H9 (cell line): ENCODE measurements around the gene NPAS3. TPM values are rescaled to one million over a fixed set of nuclear protein-coding genes. Genes with fewer than 3 reads are reported as not detected.

Experiments
- DNase-seq: peaks from one replicate; pipeline ENCODE4 v3.0.0-alpha.2; 2017
- H2AFZ ChIP-seq: one replicate; pipeline ENCODE4 v1.6.1; 2013; ENCODE audit warnings: mild to moderate bottlenecking, low read length, control low read depth, moderate library complexity
- H2AK5ac ChIP-seq: 2 replicates; pipeline ENCODE4 v1.6.1; 2013; ENCODE audit warnings: low read length, control low read depth, mixed read lengths; ENCODE audit not compliant: insufficient read length
- H2BK120ac ChIP-seq: one replicate; pipeline ENCODE4 v1.6.1; 2013; ENCODE audit warnings: low read depth, mild to moderate bottlenecking, low read length, control low read depth, inconsistent platforms; ENCODE audit not compliant: poor library complexity, severe bottlenecking
- H2BK12ac ChIP-seq: 2 replicates; pipeline ENCODE4 v1.6.1; 2013; ENCODE audit warnings: low read length, control low read depth, mixed read lengths, low read depth; ENCODE audit not compliant: insufficient read length
- H2BK15ac ChIP-seq: 2 replicates; pipeline ENCODE4 v1.6.1; 2013; ENCODE audit warnings: low read depth, low read length, control low read depth
- H2BK20ac ChIP-seq: one replicate; pipeline ENCODE4 v1.6.1; 2013; ENCODE audit warnings: low read depth, mild to moderate bottlenecking, low read length, control low read depth, inconsistent platforms; ENCODE audit not compliant: poor library complexity, severe bottlenecking
- H2BK5ac ChIP-seq: 2 replicates; pipeline ENCODE4 v1.6.1; 2013; ENCODE audit warnings: low read length, control low read depth, mixed read lengths; ENCODE audit not compliant: insufficient read length
- H3K14ac ChIP-seq: 2 replicates; pipeline ENCODE4 v1.6.1; 2013; ENCODE audit warnings: low read length, control low read depth; ENCODE audit not compliant: insufficient read depth
- H3K18ac ChIP-seq: 2 replicates; pipeline ENCODE4 v1.6.1; 2013; ENCODE audit warnings: low read depth, mild to moderate bottlenecking, mixed read lengths, low read length, control low read depth; ENCODE audit not compliant: insufficient read length
- H3K23ac ChIP-seq: 2 replicates; pipeline ENCODE4 v1.6.1; 2013; ENCODE audit warnings: low read length, control low read depth, mixed read lengths, low read depth; ENCODE audit not compliant: insufficient read length
- H3K23me2 ChIP-seq: 2 replicates; pipeline ENCODE4 v1.6.1; 2013; ENCODE audit warnings: low read depth, mild to moderate bottlenecking, mixed read lengths, low read length, control low read depth; ENCODE audit not compliant: insufficient read length, poor library complexity, severe bottlenecking
- H3K27ac ChIP-seq: 2 replicates; pipeline ENCODE4 v1.5.1; 2013; ENCODE audit warnings: low read length, control low read depth, mixed read lengths, low read depth; ENCODE audit not compliant: insufficient read length
- H3K27me3 ChIP-seq: 2 replicates; pipeline ENCODE4 v1.6.1; 2013; ENCODE audit warnings: low read length, control low read depth, inconsistent platforms; ENCODE audit not compliant: insufficient read depth
- H3K4ac ChIP-seq: 2 replicates; pipeline ENCODE4 v1.6.1; 2013; ENCODE audit warnings: low read depth, mild to moderate bottlenecking, control low read depth, inconsistent platforms, low read length, moderate library complexity
- H3K4me1 ChIP-seq: 2 replicates; pipeline ENCODE4 v1.6.1; 2013; ENCODE audit warnings: low read length, control low read depth, inconsistent platforms; ENCODE audit not compliant: insufficient read depth
- H3K4me2 ChIP-seq: 2 replicates; pipeline ENCODE4 v1.6.1; 2013; ENCODE audit warnings: low read length, control low read depth, mixed read lengths; ENCODE audit not compliant: insufficient read length, insufficient read depth
- H3K56ac ChIP-seq: 2 replicates; pipeline ENCODE4 v1.6.1; 2013; ENCODE audit warnings: low read depth, mild to moderate bottlenecking, mixed read lengths, low read length, control low read depth; ENCODE audit not compliant: insufficient read length
- H3K79me1 ChIP-seq: 2 replicates; pipeline ENCODE4 v1.6.1; 2013; ENCODE audit warnings: low read depth, mild to moderate bottlenecking, moderate library complexity, low read length, control low read depth, inconsistent platforms; ENCODE audit not compliant: insufficient read depth, poor library complexity, severe bottlenecking
- H3K79me2 ChIP-seq: 2 replicates; pipeline ENCODE4 v1.6.1; 2013; ENCODE audit warnings: low read length, control low read depth, inconsistent platforms; ENCODE audit not compliant: insufficient read depth
- H3K9ac ChIP-seq: 2 replicates; pipeline ENCODE4 v1.6.1; 2013; ENCODE audit warnings: low read length, control low read depth, mixed read lengths; ENCODE audit not compliant: insufficient read length; ENCODE audit errors: extremely low read depth
- H3K9me3 ChIP-seq: one replicate; pipeline ENCODE4 v1.6.1; 2013; ENCODE audit warnings: low read depth, low read length, inconsistent platforms; ENCODE audit not compliant: control insufficient read depth
- H3T11ph ChIP-seq: one replicate; pipeline ENCODE4 v1.6.1; 2013; ENCODE audit warnings: mild to moderate bottlenecking, low read length, control low read depth, inconsistent platforms
- H4K20me1 ChIP-seq: one replicate; pipeline ENCODE4 v1.6.1; 2013; ENCODE audit not compliant: control insufficient read depth, insufficient read length, insufficient read depth
- H4K5ac ChIP-seq: 2 replicates; pipeline ENCODE4 v1.6.1; 2013; ENCODE audit warnings: low read depth, mild to moderate bottlenecking, mixed read lengths, low read length, control low read depth; ENCODE audit not compliant: insufficient read length
- H4K8ac ChIP-seq: replicated peaks from 2 replicates; pipeline ENCODE4 v1.6.1; 2013; ENCODE audit warnings: low read length, control low read depth, mixed read lengths, low read depth; ENCODE audit not compliant: insufficient read length
- H4K91ac ChIP-seq: 2 replicates; pipeline ENCODE4 v1.6.1; 2013; ENCODE audit warnings: low read depth, mild to moderate bottlenecking, moderate library complexity, mixed read lengths, low read length, control low read depth; ENCODE audit not compliant: insufficient read length
- H3K27ac Mint-ChIP-seq, 3 experiments: 2 replicates in 2 of 3; 3 replicates in 1 of 3; pipeline ENCODE4 v1.8.0; 2020 to 2021; ENCODE audit warnings: mixed read lengths in 3 of 3, mild to moderate bottlenecking in 1 of 3, moderate library complexity in 1 of 3
- H3K27me3 Mint-ChIP-seq: 2 replicates; pipeline ENCODE4 v1.8.0; 2021; ENCODE audit warnings: low read depth, mild to moderate bottlenecking, moderate library complexity, mixed read lengths
- H3K36me3 Mint-ChIP-seq, 3 experiments: 2 replicates in 2 of 3; 3 replicates in 1 of 3; pipeline ENCODE4 v1.8.0; 2020 to 2021; ENCODE audit warnings: low read depth in 3 of 3, mixed read lengths in 3 of 3; ENCODE audit not compliant: insufficient read depth in 1 of 3
- H3K4me1 Mint-ChIP-seq, 2 experiments: 2 replicates each; pipeline ENCODE4 v1.8.0; 2020; ENCODE audit warnings: mixed read lengths in 2 of 2
- H3K4me3 Mint-ChIP-seq, 2 experiments: 2 replicates in 1 of 2; 3 replicates in 1 of 2; pipeline ENCODE4 v1.8.0; 2020 to 2021; ENCODE audit warnings: mild to moderate bottlenecking in 2 of 2, mixed read lengths in 2 of 2, moderate library complexity in 1 of 2
- H3K9me3 Mint-ChIP-seq, 2 experiments: 2 replicates in 1 of 2; 3 replicates in 1 of 2; pipeline ENCODE4 v1.8.0; 2020; ENCODE audit warnings: mild to moderate bottlenecking in 2 of 2, mixed read lengths in 2 of 2, moderate library complexity in 1 of 2
- CTCF ChIP-seq: fragments of 200-600 bp; sonication (generic); conservative IDR thresholded peaks from 3 replicates; pipeline ENCODE4 v1.8.0; 2021; ENCODE audit warnings: antibody characterized with exemption, mild to moderate bottlenecking
- WGBS: extraction: QIAGEN DNeasy Blood & Tissue Kit; methylation state at CpG from one replicate; pipeline ENCODE4 v1.1.7; 2013; ENCODE audit warnings: missing lambda C conversion rate, low lambda C conversion rate, mixed read lengths; ENCODE audit not compliant: insufficient read length; ENCODE audit errors: extremely low coverage; 5-methylcytosine and 5-hydroxymethylcytosine counted together
- total RNA-seq: library from RNA; stranded (reverse); gene quantifications from 2 replicates; pipeline ENCODE4 v1.2.1, GENCODE V29; 2021

NPAS3 gene
- total RNA-seq, 1 experiment from 2014 or later: 0.17 TPM

DNA sequence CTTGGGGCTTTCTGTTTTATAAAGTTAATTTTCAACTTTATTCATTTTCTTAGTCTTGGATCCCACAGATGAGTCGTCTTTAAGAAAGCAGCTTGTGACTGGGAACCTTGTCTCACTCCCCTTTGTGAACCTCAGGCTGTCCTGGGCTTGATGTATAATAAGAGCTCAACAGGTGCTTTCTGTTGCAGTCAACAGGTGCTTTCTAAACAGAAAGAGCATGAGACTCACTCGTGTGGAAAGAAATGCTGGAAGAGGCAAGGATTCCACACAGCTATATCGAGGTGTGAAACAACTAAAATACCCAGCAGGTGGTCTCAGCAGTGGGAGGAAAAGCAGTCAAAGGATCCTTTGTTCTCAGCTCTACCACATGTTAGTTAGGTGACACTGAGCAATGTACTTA, 613.3 kb downstream of the NPAS3 start:
- Histone ChIP-seq H2BK12ac (no peak overlapping the region), H2BK120ac (no peak overlapping the region), H2BK15ac (no peak overlapping the region), H3K79me1 (no peaks in the 10 kb centered on the region), H3K4me1 (0 out of 2 replicates have a peak, but pooled peaks cover 2% of the 10 kb centered on the region), H2AK5ac (no peak overlapping the region), H3K14ac (no peak overlapping the region), H4K5ac (no peak overlapping the region), H3K9me3 (no peaks in the 10 kb centered on the region), H4K20me1 (no peaks in the 10 kb centered on the region), H3K56ac (no peak overlapping the region), H2AFZ (no peak overlapping the region), H3K79me2 (no peaks in the 10 kb centered on the region), H4K8ac (no peak overlapping the region), H3K9ac (no peak overlapping the region), H3T11ph (no peak overlapping the region), H3K4me2 (no peak overlapping the region), H4K91ac (no peak overlapping the region), H3K18ac (no peak overlapping the region), H2BK5ac (no peak overlapping the region), H3K23me2 (no peaks in the 10 kb centered on the region), H3K23ac (no peak overlapping the region), H3K27ac (no peak overlapping the region), H3K27me3 (no peaks in the 10 kb centered on the region), H3K4ac (no peak overlapping the region), H2BK20ac (no peak overlapping the region)
- Mint-ChIP-seq H3K36me3 (no peaks in the 10 kb centered on the region), H3K27me3 (0 out of 2 replicates have a peak, but pooled peaks cover 2% of the 10 kb centered on the region), H3K9me3 (no peaks in the 10 kb centered on the region), H3K27ac (no peak overlapping the region; a peak in 1 of 7 replicates), H3K4me1 (peaks cover 17 to 22% of the 10 kb centered on the region in 2 experiments), H3K4me3 (no peak overlapping the region)
- no CpG with 5 or more reads among the region's 3 CpGs for WGBS
- peak; percentile 28 for DNase-seq
- no peak for TF ChIP-seq CTCF
